Measurements from ENCODE around the gene GTPBP2.

Gene GTPBP2

GRCh38 chr6:43575772-43576551, 53.1 kb downstream of the GTPBP2 start, which contains the start of the genes POLH and XPO5:
Gene POLH (plus strand): TSS chr6:43576185. CDS start chr6:43582320, 6,135 bp downstream.
Gene XPO5 (minus strand): TSS chr6:43576038. CDS start chr6:43575864, 174 bp downstream.
- DNase-seq, result peak; percentile 62 to 92

- peak; percentile 35 to 48 for DNase-seq
Measured at GRCh38 chr6:43575105-43575771, 53.8 kb downstream of the GTPBP2 start.

DNA sequence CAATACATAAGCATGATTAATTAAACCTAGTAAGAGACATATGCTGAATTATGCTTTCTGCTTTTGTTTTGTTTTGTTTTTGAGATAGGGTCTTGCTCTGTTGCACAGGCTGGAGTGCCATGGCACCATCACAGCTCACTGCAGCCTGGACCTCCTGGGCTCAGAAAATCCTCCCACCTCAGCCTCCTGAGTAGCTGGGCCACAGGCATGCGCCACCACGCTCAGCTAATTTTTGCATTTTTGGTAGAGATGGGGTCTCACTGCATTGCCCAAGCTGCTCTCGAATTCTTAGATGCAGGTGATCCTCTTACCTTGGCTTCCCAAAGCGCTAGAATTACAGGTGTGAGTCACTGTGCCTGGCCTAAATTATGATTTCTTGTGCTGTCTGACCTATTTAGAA, 57.0 kb downstream of the GTPBP2 start:
- no peak for DNase-seq

- no peak for DNase-seq
Measured at GRCh38 chr6:43570876-43571441, 58.1 kb downstream of the GTPBP2 start.

Measured in NCI-H524 (cell line).